HepG2 (cell line): ENCODE data around the gene AKR1B15. TPM values are rescaled to one million over a fixed set of nuclear protein-coding genes. Genes with fewer than 3 reads are reported as not detected.

Experiments
- ATAC-seq: fragments of 200-7000 bp; cut with Tn5 transposase; 3 replicates; pipeline ENCODE4 v1.9.1; 2020; ENCODE audit warnings: mild to moderate bottlenecking, moderate library complexity
- BruUV-seq: library from RNA; stranded (reverse); fragments of 400-500 nt; replicated peaks from 2 replicates; lab custom pipeline; 2021; lab: Mats Ljungman, UMichigan
- CTCF ChIA-PET: fragments of 300-600 bp; formaldehyde crosslinking; extraction: SDS; loops from one replicate; lab custom pipeline; 2021; ENCODE audit warnings: low total read pairs, inconsistent platforms, low intra/inter-chr PET ratio; lab: Yijun Ruan, JAX
- POLR2A ChIA-PET: fragments of 350-600 bp; sonication (Branson Sonifier 250); formaldehyde crosslinking; loops from one replicate; lab custom pipeline; 2020; ENCODE audit warnings: antibody characterized with exemption, inconsistent platforms; lab: Yijun Ruan, JAX
- DNase-seq: peaks from one replicate; pipeline ENCODE4 v3.0.0-alpha.2; 2015; ENCODE audit warnings: low spot score
- FAIRE-seq: peaks from 3 replicates; lab custom pipeline; 2011; peaks lifted over from hg19 to GRCh38; lab: Jason Lieb, UNC
- H2AFZ ChIP-seq: one replicate; pipeline ENCODE4 v1.6.1; 2011; ENCODE audit warnings: low read length, inconsistent platforms
- H3K27ac ChIP-seq: fragments of 300-600 bp; 3 replicates; pipeline ENCODE4 v1.8.0; 2011; ENCODE audit warnings: mixed run types, mild to moderate bottlenecking, mixed read lengths, low read length, inconsistent platforms; ENCODE audit not compliant: insufficient read depth; ENCODE audit errors: extremely low read length
- H3K27me3 ChIP-seq, 2 experiments: fragments of 200-600 bp in 1 of 2; 2 replicates in 1 of 2; 3 replicates in 1 of 2; pipeline versions ENCODE4 v1.6.0 to v1.8.0; 2011; ENCODE audit warnings: low read length in 2 of 2, mild to moderate bottlenecking in 2 of 2, moderate library complexity in 2 of 2, inconsistent platforms in 1 of 2; ENCODE audit not compliant: insufficient read depth in 2 of 2, control insufficient read depth in 1 of 2
- H3K36me3 ChIP-seq, 2 experiments: fragments of 200-600 bp in 1 of 2; replicated peaks in 1 of 2; 2 replicates in 1 of 2; 3 replicates in 1 of 2; pipeline versions ENCODE4 v1.5.1 to v1.8.0; 2011; ENCODE audit warnings: low read length in 2 of 2, inconsistent platforms in 1 of 2; ENCODE audit not compliant: insufficient read depth in 2 of 2, control insufficient read depth in 1 of 2
- H3K4me1 ChIP-seq: 2 replicates; pipeline ENCODE4 v1.5.1; 2012; ENCODE audit warnings: low read length, inconsistent platforms; ENCODE audit not compliant: insufficient read depth
- H3K4me2 ChIP-seq: 2 replicates; pipeline ENCODE4 v1.6.0; 2011; ENCODE audit warnings: low read depth, low read length, inconsistent platforms
- H3K4me3 ChIP-seq, 3 experiments: fragments of 200-600 bp in 1 of 3; sonication (generic), shearing (Covaris generic) in 1 of 3; replicated peaks in 1 of 3; 2 replicates each; pipeline ENCODE4 v1.5.1; 2011 to 2016; ENCODE audit warnings: low read length in 3 of 3, inconsistent platforms in 2 of 3, low read depth in 2 of 3, mild to moderate bottlenecking in 2 of 3, control low read depth in 1 of 3, mixed read lengths in 1 of 3; ENCODE audit not compliant: insufficient read depth in 1 of 3
- H3K79me2 ChIP-seq: one replicate; pipeline ENCODE4 v1.6.1; 2011; ENCODE audit warnings: low read length, inconsistent platforms; ENCODE audit not compliant: insufficient read depth
- H3K9ac ChIP-seq: 2 replicates; pipeline ENCODE4 v1.6.0; 2011; ENCODE audit warnings: mild to moderate bottlenecking, low read depth, low read length, inconsistent platforms; ENCODE audit not compliant: insufficient read depth
- H3K9me3 ChIP-seq: 2 replicates; pipeline ENCODE4 v1.5.1; 2012; ENCODE audit warnings: mild to moderate bottlenecking, low read length
- H4K20me1 ChIP-seq: 2 replicates; pipeline ENCODE4 v1.6.0; 2011; ENCODE audit warnings: inconsistent platforms, mild to moderate bottlenecking, low read length, moderate library complexity; ENCODE audit not compliant: insufficient read depth
- ATF7 ChIP-seq, 2 experiments: fragments of 450-650 bp in 1 of 2; sonication (generic) in 1 of 2; formaldehyde crosslinking in 1 of 2; IDR thresholded peaks; 2 replicates each; pipeline versions ENCODE4 v1.4.0 to v1.6.1; 2016 to 2020; ENCODE audit warnings: antibody characterized with exemption in 1 of 2, mild to moderate bottlenecking in 1 of 2, missing genetic modification reagents in 1 of 2
- CEBPB ChIP-seq: IDR thresholded peaks from 2 replicates; pipeline ENCODE4 v1.6.1; 2011; ENCODE audit warnings: low read depth, low read length, improper control_type of control experiment, borderline replicate concordance
- MAFF ChIP-seq: IDR thresholded peaks from 2 replicates; pipeline ENCODE4 v1.6.1; 2011; ENCODE audit warnings: low read depth, low read length, improper control_type of control experiment
- MAFK ChIP-seq, 2 experiments: IDR thresholded peaks in 1 of 2; conservative IDR thresholded peaks in 1 of 2; 2 replicates each; pipeline ENCODE4 v1.6.1; 2011; ENCODE audit warnings: improper control_type of control experiment in 2 of 2, low read length in 2 of 2
- ZNF33A ChIP-seq: sonication (generic); formaldehyde crosslinking; IDR thresholded peaks from 2 replicates; pipeline ENCODE4 v1.5.1; 2020; ENCODE audit warnings: missing genetic modification reagents, mild to moderate bottlenecking, moderate library complexity, borderline replicate concordance
- ZNF343 ChIP-seq: sonication (generic); formaldehyde crosslinking; IDR thresholded peaks from 2 replicates; pipeline ENCODE4 v1.4.0; 2020; ENCODE audit warnings: mild to moderate bottlenecking, missing genetic modification reagents
- ZSCAN25 ChIP-seq: sonication (generic); formaldehyde crosslinking; IDR thresholded peaks from 2 replicates; pipeline ENCODE4 v1.8.0; 2022; ENCODE audit warnings: mild to moderate bottlenecking, missing genetic modification reagents
- ZZZ3 ChIP-seq: sonication (generic); formaldehyde crosslinking; IDR thresholded peaks from 2 replicates; pipeline ENCODE4 v1.4.0; 2020; ENCODE audit warnings: missing genetic modification reagents, mild to moderate bottlenecking, borderline replicate concordance
- WGBS: methylation state at CpG from one replicate; pipeline ENCODE4 v1.1.6; 2017; ENCODE audit warnings: low lambda C conversion rate; 5-methylcytosine and 5-hydroxymethylcytosine counted together
- in situ Hi-C: cut with HindIII; loops from 2 replicates; pipeline ENCODE4 v1.10.0; 2017; ENCODE audit warnings: low pct_unique_long_range_greater_than_20kb; ENCODE audit not compliant: extremely low pct_ligation_motif_present
- intact Hi-C: fragments of 100-400 bp; cut with micrococcal nuclease; formaldehyde crosslinking; loops from one replicate; pipeline ENCODE4 v1.10.0; 2022; ENCODE audit not compliant: unreplicated experiment
- polyA plus RNA-seq, 8 experiments: library from polyadenylated mRNA; depleted of rRNA in 3 of 8; stranded (reverse) in 7 of 8; unstranded in 1 of 8; fragments of >200 nt; fragmentation: Illumina TruSeq in 4 of 8; extraction: Trizol in 4 of 8; gene quantifications; 2 replicates each; pipeline versions ENCODE4 v1.2.1 to v1.2.3, GENCODE V29; 2011 to 2016; ENCODE audit warnings: low read depth in 4 of 8, missing spikeins in 1 of 8, mixed read lengths in 1 of 8; ENCODE audit not compliant: insufficient read depth in 1 of 8
- total RNA-seq, 5 experiments: library from RNA; depleted of rRNA; stranded (reverse); fragments of >200 nt; fragmentation: Illumina TruSeq; extraction: Trizol; gene quantifications; 2 replicates each; pipeline ENCODE4 v1.2.3, GENCODE V29; 2016; ENCODE audit warnings: low read depth in 1 of 5
- TF ChIP-seq, protein P1 (sequence below): sonication (generic); formaldehyde crosslinking; IDR thresholded peaks from 2 replicates; pipeline ENCODE4 v1.8.0; 2022; ENCODE audit warnings: missing genetic modification reagents, mild to moderate bottlenecking, borderline replicate concordance
- TF ChIP-seq, protein P2 (sequence below): sonication (generic); formaldehyde crosslinking; IDR thresholded peaks from 2 replicates; pipeline ENCODE4 v1.4.0; 2020; ENCODE audit warnings: mild to moderate bottlenecking, missing genetic modification reagents

Gene AKR1B15
- total and polyA plus RNA-seq, 2 of the 13 experiments (the other 11 are each of a cell fraction or from before 2014, with no cell fraction given): 0.77 TPM; not detected in 1

DNA sequence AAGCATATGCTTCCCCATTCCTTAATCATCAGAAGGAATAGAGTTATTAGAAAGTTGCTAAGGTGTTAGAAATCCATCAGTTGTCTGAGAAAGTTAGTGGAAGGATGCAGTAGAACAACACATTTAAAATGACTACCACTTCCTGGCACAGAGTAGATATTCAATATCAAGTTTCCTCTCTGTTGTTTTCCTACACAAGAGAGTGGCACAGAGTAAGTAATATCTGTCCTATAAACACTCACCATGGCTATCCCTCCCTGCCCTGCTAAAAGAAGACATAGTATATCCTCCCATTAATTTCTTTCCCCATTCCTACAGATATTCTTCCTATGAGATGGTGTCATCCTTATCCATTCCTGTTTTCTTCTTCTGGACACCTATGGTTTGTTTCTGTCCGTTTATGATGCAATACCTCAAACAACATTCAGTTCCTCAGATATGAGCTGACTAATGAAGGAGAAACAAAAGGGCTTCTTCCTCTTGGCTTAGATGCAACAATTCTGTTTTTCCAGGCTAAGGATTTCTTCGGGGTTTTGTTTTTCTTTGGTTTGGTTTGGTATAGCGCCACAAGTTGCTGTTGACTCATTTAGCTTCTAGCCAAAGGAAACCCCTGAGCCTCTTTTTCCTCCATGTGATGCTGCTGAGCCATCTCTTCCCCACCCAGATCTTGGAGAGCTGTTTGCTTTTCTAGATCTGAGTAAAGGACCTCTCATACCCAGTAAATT is 64.9 kb downstream of the AKR1B15 start:
- WGBS: 2% methylated on average over 3 of the region's 3 CpGs
- CTCF ChIA-PET: no interaction called here
- no peak for TF ChIP-seq ZNF343 (CRISPR knock-in tag)
- TF ChIP-seq ATF7 (IDR thresholded peaks at IDR 0.05): peak; percentile 64
- TF ChIP-seq ATF7 (CRISPR knock-in tag; IDR thresholded peaks at IDR 0.05): no peak
- peak; percentile 48; the same call in 1 of the 2 replicates for TF ChIP-seq CEBPB
- TF ChIP-seq, all 625 proteins: peak for 2
- BruUV-seq: no TSS peak
- H3K4me1 ChIP-seq: no peaks in the 10 kb centered on the region
- no peak overlapping the region for H3K9ac ChIP-seq
- FAIRE-seq (no peak), DNase-seq (no peak), ATAC-seq (no peak)
- no peak overlapping the region for H3K4me3 ChIP-seq
- H3K27me3 ChIP-seq: peaks cover 0 to 5% of the 10 kb centered on the region in 2 experiments; a peak in 1 of 5 replicates
- H4K20me1 ChIP-seq: no peaks in the 10 kb centered on the region
- H3K27ac ChIP-seq: no peak overlapping the region
- POLR2A ChIA-PET: no interaction called here
- no peaks in the 10 kb centered on the region for H3K9me3 ChIP-seq
- no peak overlapping the region for H2AFZ ChIP-seq
- H3K36me3 ChIP-seq: no peaks in the 10 kb centered on the region
- in situ Hi-C loops (no loop called here), intact Hi-C loops (no loop called here)
- H3K4me2 ChIP-seq: no peak overlapping the region
- no peaks in the 10 kb centered on the region for H3K79me2 ChIP-seq

DNA sequence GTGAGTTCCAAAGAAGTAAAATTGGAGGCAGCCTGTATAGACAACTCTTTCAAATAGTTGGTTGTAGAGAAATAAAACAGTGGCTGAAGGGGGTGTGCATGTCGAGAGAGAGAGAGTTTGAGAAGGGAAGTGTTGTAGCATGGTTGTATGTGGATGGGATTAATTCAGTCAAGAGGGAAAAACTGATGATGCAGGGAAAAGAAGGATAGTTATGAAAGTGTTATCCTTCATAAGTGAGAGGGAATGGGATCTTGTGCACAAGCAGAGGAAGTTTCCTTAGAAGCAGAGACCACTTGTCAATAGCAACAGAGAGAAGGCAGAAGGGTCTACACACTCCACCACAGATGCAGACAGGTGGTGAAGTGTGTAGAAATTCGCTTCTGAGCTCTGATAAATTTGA is 67.7 kb downstream of the AKR1B15 start:
- TF ChIP-seq ZSCAN25 (CRISPR knock-in tag): no peak
- TF ChIP-seq MAFK (conservative IDR thresholded peaks at IDR 0.05 in 1 of 2, IDR thresholded peaks at IDR 0.05 in 1 of 2; ENCODE audit: low read length in 2 of 2): peak; percentile 28 to 45; a peak in 2 of 4 replicates
- TF ChIP-seq, protein P1, sequence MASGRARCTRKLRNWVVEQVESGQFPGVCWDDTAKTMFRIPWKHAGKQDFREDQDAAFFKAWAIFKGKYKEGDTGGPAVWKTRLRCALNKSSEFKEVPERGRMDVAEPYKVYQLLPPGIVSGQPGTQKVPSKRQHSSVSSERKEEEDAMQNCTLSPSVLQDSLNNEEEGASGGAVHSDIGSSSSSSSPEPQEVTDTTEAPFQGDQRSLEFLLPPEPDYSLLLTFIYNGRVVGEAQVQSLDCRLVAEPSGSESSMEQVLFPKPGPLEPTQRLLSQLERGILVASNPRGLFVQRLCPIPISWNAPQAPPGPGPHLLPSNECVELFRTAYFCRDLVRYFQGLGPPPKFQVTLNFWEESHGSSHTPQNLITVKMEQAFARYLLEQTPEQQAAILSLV: no peak
- TF ChIP-seq, protein P2, sequence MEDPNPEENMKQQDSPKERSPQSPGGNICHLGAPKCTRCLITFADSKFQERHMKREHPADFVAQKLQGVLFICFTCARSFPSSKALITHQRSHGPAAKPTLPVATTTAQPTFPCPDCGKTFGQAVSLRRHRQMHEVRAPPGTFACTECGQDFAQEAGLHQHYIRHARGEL: no peak
- TF ChIP-seq ZNF33A (CRISPR knock-in tag): no peak
- no peak for TF ChIP-seq ZZZ3 (CRISPR knock-in tag)
- 0 out of 2 replicates have a peak, but pooled peaks have one; percentile 34 for TF ChIP-seq MAFF
- H3K79me2 ChIP-seq: no peaks in the 10 kb centered on the region
- H2AFZ ChIP-seq: no peak overlapping the region
- ChIA-PET CTCF (no interaction called here), POLR2A (no interaction called here)
- no TSS peak for BruUV-seq
- peaks cover 0 to 5% of the 10 kb centered on the region in 2 experiments; a peak in 1 of 5 replicates for H3K27me3 ChIP-seq
- intact Hi-C loops: no loop called here
- no peak overlapping the region for H3K4me3 ChIP-seq
- DNase-seq (no peak), FAIRE-seq (no peak), ATAC-seq (no peak)
- H3K9me3 ChIP-seq: no peaks in the 10 kb centered on the region
- H3K27ac ChIP-seq: no peak overlapping the region
- H4K20me1 ChIP-seq: no peaks in the 10 kb centered on the region
- H3K4me2 ChIP-seq: no peak overlapping the region
- no peaks in the 10 kb centered on the region for H3K36me3 ChIP-seq
- no peak overlapping the region for H3K9ac ChIP-seq
- in situ Hi-C loops: no loop called here
- H3K4me1 ChIP-seq: no peaks in the 10 kb centered on the region
- 2% methylated on average over 2 of the region's 2 CpGs for whole genome bisulfite sequencing
